ENCODE data around the gene EFCAB13.

GRCh38 chr17:47323382-47324223 lies at the start of gene EFCAB13:
- TF ChIP-seq CEBPB (IDR thresholded peaks at IDR 0.05; ENCODE audit: low read depth, low read length) (no peak), CTCF (conservative IDR thresholded peaks at IDR 0.05; ENCODE audit: low read depth, low read length) (peak; percentile 9; the same call in 1 of the 2 replicates), RFX5 (IDR thresholded peaks at IDR 0.05; ENCODE audit: low read depth, low read length) (no peak), POLR2A (IDR thresholded peaks at IDR 0.05; ENCODE audit: low read depth, low read length) (peak; percentile 61), MXI1 (IDR thresholded peaks at IDR 0.05; ENCODE audit: borderline replicate concordance, low read depth, low read length) (no peak), SMC3 (IDR thresholded peaks at IDR 0.05; ENCODE audit: low read depth, low read length) (no peak), FOS (IDR thresholded peaks at IDR 0.05; ENCODE audit: low read depth, low read length) (no peak), RCOR1 (IDR thresholded peaks at IDR 0.05; ENCODE audit: insufficient replicate concordance, low read length) (no peak), MAZ (IDR thresholded peaks at IDR 0.05; ENCODE audit: borderline replicate concordance, low read depth, low read length) (peak; percentile 38; the same call in 1 of the 2 replicates), MAFK (IDR thresholded peaks at IDR 0.05; ENCODE audit: low read depth, low read length) (no peak), RAD21 (IDR thresholded peaks at IDR 0.05; ENCODE audit: low read length) (no peak), CHD1 (IDR thresholded peaks at IDR 0.05; ENCODE audit: low read depth, low read length) (no peak), ELK1 (IDR thresholded peaks at IDR 0.05; ENCODE audit: borderline replicate concordance, low read depth, low read length) (no peak)
- TF ChIP-seq, protein P1, sequence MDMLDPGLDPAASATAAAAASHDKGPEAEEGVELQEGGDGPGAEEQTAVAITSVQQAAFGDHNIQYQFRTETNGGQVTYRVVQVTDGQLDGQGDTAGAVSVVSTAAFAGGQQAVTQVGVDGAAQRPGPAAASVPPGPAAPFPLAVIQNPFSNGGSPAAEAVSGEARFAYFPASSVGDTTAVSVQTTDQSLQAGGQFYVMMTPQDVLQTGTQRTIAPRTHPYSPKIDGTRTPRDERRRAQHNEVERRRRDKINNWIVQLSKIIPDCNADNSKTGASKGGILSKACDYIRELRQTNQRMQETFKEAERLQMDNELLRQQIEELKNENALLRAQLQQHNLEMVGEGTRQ (IDR thresholded peaks at IDR 0.05; ENCODE audit: low read depth, low read length) = peak; percentile 88

Measured in IMR-90 (cell line).